ENCODE measurements around the gene SLC2A1.

SLC2A1 gene

GRCh38 chr1:42908046-42908445 lies 50.6 kb downstream of the SLC2A1 start:
- no peaks in the 10 kb centered on the region for H3K9me3 ChIP-seq (ENCODE audit: control insufficient read depth, insufficient read depth, low read depth, low read length)
- ChIA-PET POLR2A (no interaction called here), CTCF (no interaction called here)
- no peak overlapping the region for H3K4me3 ChIP-seq (ENCODE audit: low read depth, low read length)
- no peaks in the 10 kb centered on the region for H3K36me3 ChIP-seq (ENCODE audit: control insufficient read depth in 2 of 2, insufficient read depth in 1 of 2, low read length in 2 of 2)
- TF ChIP-seq ZNF664 (tag by site-specific recombination; IDR thresholded peaks at IDR 0.05) (no peak), ZFP37 (tag by site-specific recombination; IDR thresholded peaks at IDR 0.05) (no peak), ZNF76 (tag by site-specific recombination; IDR thresholded peaks at IDR 0.05; ENCODE audit: borderline replicate concordance, low read depth) (no peak), HOXD13 (CRISPR knock-in tag; IDR thresholded peaks at IDR 0.05; ENCODE audit: borderline replicate concordance) (no peak), ZNF560 (tag by site-specific recombination; IDR thresholded peaks at IDR 0.05; ENCODE audit: borderline replicate concordance) (no peak), ZNF544 (tag by site-specific recombination; IDR thresholded peaks at IDR 0.05) (no peak), ZNF211 (tag by site-specific recombination; IDR thresholded peaks at IDR 0.05; ENCODE audit: low read depth) (no peak), ZNF426 (tag by site-specific recombination; IDR thresholded peaks at IDR 0.05) (no peak), KLF16 (tag by site-specific recombination; IDR thresholded peaks at IDR 0.05) (no peak), ZNF549 (tag by site-specific recombination; IDR thresholded peaks at IDR 0.05) (no peak), ZNF155 (tag by site-specific recombination; IDR thresholded peaks at IDR 0.05) (no peak), AEBP2 (tag by site-specific recombination; IDR thresholded peaks at IDR 0.05; ENCODE audit: borderline replicate concordance) (no peak), ZBTB26 (tag by site-specific recombination; optimal IDR thresholded peaks at IDR 0.05) (no peak), ZNF701 (tag by site-specific recombination; IDR thresholded peaks at IDR 0.05) (no peak), ZXDB (tag by site-specific recombination; IDR thresholded peaks at IDR 0.05) (no peak)
- TF ChIP-seq, protein P1, sequence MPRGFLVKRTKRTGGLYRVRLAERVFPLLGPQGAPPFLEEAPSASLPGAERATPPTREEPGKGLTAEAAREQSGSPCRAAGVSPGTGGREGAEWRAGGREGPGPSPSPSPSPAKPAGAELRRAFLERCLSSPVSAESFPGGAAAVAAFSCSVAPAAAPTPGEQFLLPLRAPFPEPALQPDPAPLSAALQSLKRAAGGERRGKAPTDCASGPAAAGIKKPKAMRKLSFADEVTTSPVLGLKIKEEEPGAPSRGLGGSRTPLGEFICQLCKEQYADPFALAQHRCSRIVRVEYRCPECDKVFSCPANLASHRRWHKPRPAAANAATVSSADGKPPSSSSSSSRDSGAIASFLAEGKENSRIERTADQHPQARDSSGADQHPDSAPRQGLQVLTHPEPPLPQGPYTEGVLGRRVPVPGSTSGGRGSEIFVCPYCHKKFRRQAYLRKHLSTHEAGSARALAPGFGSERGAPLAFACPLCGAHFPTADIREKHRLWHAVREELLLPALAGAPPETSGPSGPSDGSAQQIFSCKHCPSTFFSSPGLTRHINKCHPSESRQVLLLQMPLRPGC (tag by site-specific recombination; IDR thresholded peaks at IDR 0.05) = no peak
- TF ChIP-seq, protein P2, sequence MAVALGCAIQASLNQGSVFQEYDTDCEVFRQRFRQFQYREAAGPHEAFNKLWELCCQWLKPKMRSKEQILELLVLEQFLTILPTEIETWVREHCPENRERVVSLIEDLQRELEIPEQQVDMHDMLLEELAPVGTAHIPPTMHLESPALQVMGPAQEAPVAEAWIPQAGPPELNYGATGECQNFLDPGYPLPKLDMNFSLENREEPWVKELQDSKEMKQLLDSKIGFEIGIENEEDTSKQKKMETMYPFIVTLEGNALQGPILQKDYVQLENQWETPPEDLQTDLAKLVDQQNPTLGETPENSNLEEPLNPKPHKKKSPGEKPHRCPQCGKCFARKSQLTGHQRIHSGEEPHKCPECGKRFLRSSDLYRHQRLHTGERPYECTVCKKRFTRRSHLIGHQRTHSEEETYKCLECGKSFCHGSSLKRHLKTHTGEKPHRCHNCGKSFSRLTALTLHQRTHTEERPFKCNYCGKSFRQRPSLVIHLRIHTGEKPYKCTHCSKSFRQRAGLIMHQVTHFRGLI (tag by site-specific recombination; IDR thresholded peaks at IDR 0.05) = no peak
- TF ChIP-seq, protein P3, sequence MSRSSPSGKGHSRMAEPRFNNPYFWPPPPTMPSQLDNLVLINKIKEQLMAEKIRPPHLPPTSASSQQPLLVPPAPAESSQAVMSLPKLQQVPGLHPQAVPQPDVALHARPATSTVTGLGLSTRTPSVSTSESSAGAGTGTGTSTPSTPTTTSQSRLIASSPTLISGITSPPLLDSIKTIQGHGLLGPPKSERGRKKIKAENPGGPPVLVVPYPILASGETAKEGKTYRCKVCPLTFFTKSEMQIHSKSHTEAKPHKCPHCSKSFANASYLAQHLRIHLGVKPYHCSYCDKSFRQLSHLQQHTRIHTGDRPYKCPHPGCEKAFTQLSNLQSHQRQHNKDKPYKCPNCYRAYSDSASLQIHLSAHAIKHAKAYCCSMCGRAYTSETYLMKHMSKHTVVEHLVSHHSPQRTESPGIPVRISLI (tag by site-specific recombination; IDR thresholded peaks at IDR 0.05) = no peak
- TF ChIP-seq, protein P4, sequence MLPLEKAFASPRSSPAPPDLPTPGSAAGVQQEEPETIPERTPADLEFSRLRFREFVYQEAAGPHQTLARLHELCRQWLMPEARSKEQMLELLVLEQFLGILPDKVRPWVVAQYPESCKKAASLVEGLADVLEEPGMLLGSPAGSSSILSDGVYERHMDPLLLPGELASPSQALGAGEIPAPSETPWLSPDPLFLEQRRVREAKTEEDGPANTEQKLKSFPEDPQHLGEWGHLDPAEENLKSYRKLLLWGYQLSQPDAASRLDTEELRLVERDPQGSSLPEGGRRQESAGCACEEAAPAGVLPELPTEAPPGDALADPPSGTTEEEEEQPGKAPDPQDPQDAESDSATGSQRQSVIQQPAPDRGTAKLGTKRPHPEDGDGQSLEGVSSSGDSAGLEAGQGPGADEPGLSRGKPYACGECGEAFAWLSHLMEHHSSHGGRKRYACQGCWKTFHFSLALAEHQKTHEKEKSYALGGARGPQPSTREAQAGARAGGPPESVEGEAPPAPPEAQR (tag by site-specific recombination; IDR thresholded peaks at IDR 0.05) = no peak
- H3K27ac ChIP-seq (ENCODE audit: extremely low read depth, low read depth, low read length) = no peak overlapping the region
- H3K4me1 ChIP-seq (ENCODE audit: control insufficient read depth, insufficient read depth, low read length) = no peaks in the 10 kb centered on the region
